GM13976 (cell line): ENCODE measurements around the gene UNG.
A peak's percentile ranks its signal among the peaks of the same experiment; 100 is the strongest.

Experiments used
- DNase-seq: peaks from one replicate; pipeline ENCODE4 v3.0.0; 2012; ENCODE audit warnings: low spot score
- in situ Hi-C: fragments of 300-500 bp; cut with MboI; formaldehyde crosslinking; loops from one replicate; pipeline ENCODE4 v1.12.0; 2022; ENCODE audit warnings: low sequenced_read_pairs, mixed read lengths, inconsistent platforms; ENCODE audit not compliant: unreplicated experiment
- TF ChIP-seq, protein P1 (sequence below): IDR thresholded peaks from 2 replicates; pipeline ENCODE4 v1.5.1; 2012; ENCODE audit warnings: borderline replicate concordance, mild to moderate bottlenecking; ENCODE audit not compliant: insufficient read depth; ENCODE audit errors: extremely low read depth, missing control alignments, control extremely low read depth

UNG gene

DNA sequence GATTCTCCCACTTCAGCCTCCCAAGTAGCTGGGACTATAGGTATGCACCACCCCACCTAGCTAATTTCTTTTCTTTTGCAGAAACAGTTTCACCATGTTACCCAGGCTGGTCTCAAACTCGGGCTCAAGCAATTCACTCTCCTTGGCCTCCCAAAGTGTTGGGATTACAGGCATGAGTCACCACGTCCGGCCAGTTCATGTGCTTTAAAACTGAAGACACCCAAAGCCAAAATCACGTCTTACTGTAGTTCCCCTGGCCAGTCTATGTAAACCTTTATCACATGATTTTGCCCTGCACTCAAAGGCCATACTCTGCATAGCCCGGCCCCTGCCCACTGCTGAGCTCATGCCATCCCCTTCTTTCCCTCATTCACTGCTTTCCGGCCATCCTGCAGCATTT is 8.6 kb upstream of the UNG start:
- in situ Hi-C loops = loop anchor here (25.0 kb wide), 3 partner anchors 202 to 527 kb away; partner anchors contain the start of genes DAO, ISCU and SART3
- no peak for DNase-seq
- TF ChIP-seq, protein P1, sequence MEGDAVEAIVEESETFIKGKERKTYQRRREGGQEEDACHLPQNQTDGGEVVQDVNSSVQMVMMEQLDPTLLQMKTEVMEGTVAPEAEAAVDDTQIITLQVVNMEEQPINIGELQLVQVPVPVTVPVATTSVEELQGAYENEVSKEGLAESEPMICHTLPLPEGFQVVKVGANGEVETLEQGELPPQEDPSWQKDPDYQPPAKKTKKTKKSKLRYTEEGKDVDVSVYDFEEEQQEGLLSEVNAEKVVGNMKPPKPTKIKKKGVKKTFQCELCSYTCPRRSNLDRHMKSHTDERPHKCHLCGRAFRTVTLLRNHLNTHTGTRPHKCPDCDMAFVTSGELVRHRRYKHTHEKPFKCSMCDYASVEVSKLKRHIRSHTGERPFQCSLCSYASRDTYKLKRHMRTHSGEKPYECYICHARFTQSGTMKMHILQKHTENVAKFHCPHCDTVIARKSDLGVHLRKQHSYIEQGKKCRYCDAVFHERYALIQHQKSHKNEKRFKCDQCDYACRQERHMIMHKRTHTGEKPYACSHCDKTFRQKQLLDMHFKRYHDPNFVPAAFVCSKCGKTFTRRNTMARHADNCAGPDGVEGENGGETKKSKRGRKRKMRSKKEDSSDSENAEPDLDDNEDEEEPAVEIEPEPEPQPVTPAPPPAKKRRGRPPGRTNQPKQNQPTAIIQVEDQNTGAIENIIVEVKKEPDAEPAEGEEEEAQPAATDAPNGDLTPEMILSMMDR = no peak

DNA sequence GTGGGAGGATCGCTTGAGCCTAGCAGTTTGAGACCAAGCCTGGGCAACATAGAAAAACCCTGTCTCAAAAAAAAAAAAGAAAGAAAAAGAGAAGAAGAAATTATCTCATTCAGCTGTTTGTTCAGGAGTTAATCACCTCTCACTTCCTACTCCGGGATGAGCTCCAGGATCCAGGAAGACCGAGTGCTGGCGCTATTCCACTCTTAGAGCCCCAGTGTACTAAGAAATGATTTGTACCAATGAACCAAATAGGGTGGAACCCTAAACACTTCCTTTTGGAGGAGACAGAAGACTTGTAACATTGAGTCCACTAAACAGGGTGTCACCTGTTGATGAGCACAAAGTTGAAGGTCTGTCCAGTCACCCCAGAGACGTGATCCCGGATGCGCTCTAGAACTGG is 7.7 kb upstream of the UNG start:
- in situ Hi-C loops = loop anchor here (25.0 kb wide), 3 partner anchors 202 to 527 kb away; partner anchors contain the start of genes DAO, ISCU and SART3
- no peak for DNase-seq
- TF ChIP-seq, protein P1 = no peak

DNA sequence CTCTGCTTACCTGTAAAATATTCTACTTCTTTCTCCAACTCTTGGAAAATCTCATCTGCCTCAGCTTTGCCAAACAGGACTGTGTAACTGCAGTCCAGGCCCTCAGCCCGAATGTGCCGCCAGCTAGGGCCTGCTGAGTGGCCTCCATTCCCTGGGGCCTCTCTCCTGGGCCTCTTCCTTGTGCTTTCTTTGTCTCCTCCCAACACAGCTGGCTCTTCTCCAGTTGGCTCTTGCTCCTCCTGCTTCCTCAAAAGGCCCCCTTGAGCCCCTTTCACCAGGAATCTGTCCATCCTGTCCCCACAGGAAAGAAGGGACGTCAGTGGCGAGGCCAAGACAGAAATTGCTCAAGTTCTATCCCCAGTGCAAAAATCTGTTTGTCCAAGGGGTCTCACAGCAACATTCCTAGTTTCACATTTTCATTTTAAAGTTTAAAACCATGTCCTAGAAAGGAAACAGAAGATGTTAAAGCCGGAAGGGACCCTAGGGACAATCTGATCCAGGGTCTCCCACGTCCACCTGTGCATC is 4.8 kb upstream of the UNG start:
- TF ChIP-seq, protein P1 = no peak
- no peak for DNase-seq

DNA sequence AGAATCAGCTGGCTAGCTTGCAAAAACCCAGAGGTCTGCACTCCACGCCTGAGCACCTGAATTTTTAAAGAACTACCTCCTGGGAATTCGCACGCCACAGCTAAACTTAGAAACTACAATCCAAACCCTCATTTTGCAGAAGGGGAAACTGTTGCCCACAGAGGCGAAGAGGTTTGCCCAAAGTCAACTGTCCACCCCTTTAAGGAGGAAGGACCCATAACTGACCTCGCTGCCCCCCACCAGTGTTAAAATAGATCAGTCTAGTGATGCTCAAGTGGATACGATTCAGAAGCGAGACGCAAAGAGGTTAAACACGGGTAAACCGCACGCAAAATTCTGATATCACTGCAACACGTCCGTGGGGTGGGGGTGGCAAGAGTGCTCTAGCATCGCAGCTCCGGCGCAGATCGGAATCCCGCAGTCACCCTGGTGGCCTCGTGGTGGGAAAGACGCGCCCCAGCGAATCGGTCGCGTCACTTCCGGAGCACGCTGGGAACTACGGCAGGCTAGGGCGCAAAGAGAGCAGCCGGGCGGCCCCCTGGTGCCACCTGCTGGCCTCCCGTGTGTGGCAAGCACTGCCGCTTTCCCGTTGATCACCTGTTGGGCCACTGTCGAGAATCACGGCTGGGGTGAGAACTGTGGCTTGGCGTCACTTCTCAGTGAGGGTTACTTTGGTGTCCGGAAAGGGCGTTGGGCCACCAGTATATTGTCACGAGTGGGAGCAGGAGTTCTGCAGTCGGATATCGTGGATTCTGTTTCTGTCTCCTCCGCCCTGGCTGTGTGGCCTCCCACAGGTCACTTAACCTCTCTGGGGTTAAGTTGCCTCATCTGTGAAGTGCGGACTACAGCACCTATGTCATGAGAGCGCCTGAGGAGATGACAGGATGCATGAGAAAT is 4.1 kb upstream of the UNG start, which contains the start of gene ALKBH2:
ALKBH2 (minus strand) TSS at position 451 of the 897 bp plus-strand sequence. CDS start 686 bp downstream, outside the sequence.
- TF ChIP-seq, protein P1 = peak; percentile 98
- DNase-seq = peak; percentile 93
- in situ Hi-C loops = loop anchor here (25.0 kb wide), 3 partner anchors 206 to 531 kb away; partner anchors contain the start of genes DAO, ISCU and SART3

More for the DNA sequence above, 4.8 kb upstream of the UNG start:
- in situ Hi-C loops = loop anchor here (25.0 kb wide), 3 partner anchors 205 to 530 kb away; partner anchors contain the start of genes DAO, ISCU and SART3

DNA sequence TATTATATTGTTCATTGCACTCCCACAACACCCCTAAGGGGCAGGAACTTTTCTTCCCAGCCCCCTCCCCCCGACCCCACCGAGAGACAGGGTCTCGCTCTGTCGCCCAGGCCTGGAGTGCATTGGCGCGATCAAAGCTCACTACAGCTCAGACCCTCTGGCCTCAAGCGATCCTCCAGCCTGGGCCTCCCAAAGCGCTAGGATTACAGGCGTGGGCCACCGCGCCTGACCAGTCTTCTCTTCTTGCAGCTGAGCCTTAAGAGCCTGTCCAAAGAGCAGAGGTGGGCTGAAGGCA is 310 bp upstream of the UNG start:
- DNase-seq = no peak
- in situ Hi-C loops = loop anchor here (25.0 kb wide), 3 partner anchors 210 to 535 kb away; partner anchors contain the start of genes DAO, ISCU and SART3
- TF ChIP-seq, protein P1 = no peak

DNA sequence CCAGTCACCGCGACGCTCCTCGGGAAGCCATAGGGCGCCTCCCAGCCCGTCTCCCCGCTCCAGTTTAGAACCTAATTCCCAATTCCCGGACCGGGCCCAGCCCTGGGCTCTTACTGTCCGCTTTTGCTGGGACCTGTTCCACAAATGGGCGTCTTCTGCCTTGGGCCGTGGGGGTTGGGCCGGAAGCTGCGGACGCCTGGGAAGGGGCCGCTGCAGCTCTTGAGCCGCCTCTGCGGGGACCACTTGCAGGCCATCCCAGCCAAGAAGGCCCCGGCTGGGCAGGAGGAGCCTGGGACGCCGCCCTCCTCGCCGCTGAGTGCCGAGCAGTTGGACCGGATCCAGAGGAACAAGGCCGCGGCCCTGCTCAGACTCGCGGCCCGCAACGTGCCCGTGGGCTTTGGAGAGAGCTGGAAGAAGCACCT is 797 bp downstream of the UNG start:
- DNase-seq = no peak
- TF ChIP-seq, protein P1 = no peak
- in situ Hi-C loops = loop anchor here (25.0 kb wide), 3 partner anchors 211 to 536 kb away; partner anchors contain the start of genes DAO, ISCU and SART3
